Kidney tubule cell (primary cell): ENCODE measurements around the gene PPEF2.

ENCODE experiments used
- DNase-seq: peaks from one replicate; pipeline ENCODE4 v3.0.0-alpha.2; 2018; ENCODE audit warnings: low spot score

Gene PPEF2

GRCh38 chr4:75830906-75831305 is 71.3 kb downstream of the PPEF2 start:
- no peak for DNase-seq

DNA sequence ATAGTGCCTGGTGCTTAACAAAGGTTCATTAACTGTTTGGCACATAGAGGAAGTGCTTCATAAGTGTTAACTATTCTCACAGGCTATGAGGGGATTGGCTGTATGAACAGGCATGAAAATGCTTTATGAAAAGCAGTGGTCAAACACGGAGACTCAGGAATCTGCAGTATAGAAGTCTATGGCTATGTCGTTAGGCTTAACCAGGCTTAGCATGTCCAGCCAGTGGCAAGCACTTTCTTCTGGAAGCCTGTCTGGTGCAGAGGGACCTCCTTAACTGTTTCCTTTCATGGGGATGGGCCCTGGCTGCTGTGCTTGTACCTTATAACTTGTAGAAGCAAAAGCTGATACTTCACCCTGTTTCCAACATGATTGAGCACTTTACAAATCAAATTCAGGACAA is 78.4 kb downstream of the PPEF2 start:
- no peak for DNase-seq

GRCh38 chr4:75822416-75822815 is 79.8 kb downstream of the PPEF2 start:
- no peak for DNase-seq

- DNase-seq: peak; percentile 11
Observed at GRCh38 chr4:75821966-75822365, 80.3 kb downstream of the PPEF2 start.

DNA sequence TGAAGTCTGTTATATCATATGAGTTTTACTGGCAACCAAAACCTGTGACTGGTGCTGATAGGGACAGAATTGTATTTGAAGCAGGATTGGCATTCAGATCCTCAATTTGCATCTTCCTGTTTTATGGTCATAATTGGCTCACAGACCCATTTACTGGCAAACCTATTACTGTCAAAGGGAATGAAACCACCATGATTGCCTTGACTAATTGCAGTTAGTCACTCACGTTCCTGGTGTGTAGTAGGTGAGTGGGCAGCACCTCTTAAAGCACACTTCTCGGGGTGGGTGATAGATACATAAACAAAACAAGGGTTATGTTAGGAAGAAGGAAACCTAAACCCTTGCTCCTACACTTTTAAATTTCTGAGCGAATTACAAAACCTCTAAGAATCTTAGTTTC is 81.0 kb downstream of the PPEF2 start:
- no peak for DNase-seq

GRCh38 chr4:75820676-75821075 is 81.6 kb downstream of the PPEF2 start:
- no peak for DNase-seq

- no peak for DNase-seq
Observed at GRCh38 chr4:75820197-75820596, 82.1 kb downstream of the PPEF2 start.

DNA sequence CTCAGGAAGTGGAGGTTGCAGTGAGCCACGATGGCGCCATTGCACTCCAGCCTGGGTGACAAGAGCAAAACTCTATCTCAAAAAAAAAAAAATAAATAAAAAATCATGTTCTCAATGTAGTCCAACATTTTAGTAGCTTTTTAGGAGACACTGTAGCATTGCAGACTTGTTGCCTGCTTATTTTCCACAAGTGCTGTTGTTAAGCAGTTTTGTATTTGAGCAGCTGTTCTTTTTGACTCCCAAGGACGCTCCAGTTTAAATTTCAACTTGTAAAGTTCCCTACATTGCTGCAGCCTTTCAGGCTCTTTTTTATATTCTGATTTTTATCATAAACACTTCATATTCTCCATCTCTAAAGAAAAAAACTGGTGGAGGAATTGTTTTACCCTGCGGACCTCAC is 83.1 kb downstream of the PPEF2 start:
- no peak for DNase-seq

DNA sequence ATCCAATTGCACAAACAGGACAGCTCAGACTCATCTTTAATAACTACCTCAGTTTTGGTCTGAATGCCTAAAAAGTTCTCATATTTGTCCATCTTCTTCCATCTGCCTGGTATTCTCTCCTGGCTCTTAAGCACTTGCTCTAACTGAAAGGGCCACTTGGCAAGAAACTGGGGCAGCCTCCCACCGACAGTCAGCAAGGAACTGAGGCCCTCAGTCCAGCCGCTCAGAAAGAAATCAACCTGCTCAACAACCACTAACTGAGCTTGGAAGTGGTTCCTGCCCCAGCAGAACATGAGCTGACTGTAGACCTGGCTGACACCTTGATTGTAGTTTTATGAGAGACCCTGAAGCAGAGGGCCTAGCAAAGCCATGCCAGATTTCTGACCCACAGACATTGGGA is 84.4 kb downstream of the PPEF2 start:
- DNase-seq: no peak
